A673 (cell line): Measurements from ENCODE around the gene ADGRL3. TPM values are rescaled to one million over a fixed set of nuclear protein-coding genes. Genes with fewer than 3 reads are reported as not detected.
A peak's percentile ranks its signal among the peaks of the same experiment; 100 is the strongest.

ENCODE experiments used
- BruUV-seq: library from RNA; stranded (reverse); fragments of 400-500 nt; replicated peaks from 2 replicates; lab custom pipeline; 2021; lab: Mats Ljungman, UMichigan
- CTCF ChIA-PET: fragments of 300-600 bp; sonication (Branson Sonifier 250); formaldehyde crosslinking; loops from one replicate; lab custom pipeline; 2022; ENCODE audit warnings: antibody characterized with exemption; lab: Charles Lee
- POLR2A ChIA-PET: fragments of 300-600 bp; sonication (Branson Sonifier 250); formaldehyde crosslinking; loops from one replicate; lab custom pipeline; 2022; ENCODE audit warnings: antibody characterized with exemption; ENCODE audit not compliant: low non-redundant PET; lab: Charles Lee
- DNase-seq: peaks from one replicate; pipeline ENCODE4 v3.0.0-alpha.2; 2015; ENCODE audit warnings: low spot score
- H3K27ac ChIP-seq: fragments of 200-600 bp; sonication (generic); 2 replicates; pipeline ENCODE4 v1.5.1; 2016; ENCODE audit warnings: mixed run types, low read depth, mild to moderate bottlenecking, mixed read lengths, antibody characterized with exemption, low read length; ENCODE audit not compliant: poor library complexity, severe bottlenecking
- H3K27me3 ChIP-seq: fragments of 200-600 bp; sonication (generic); replicated peaks from 2 replicates; pipeline ENCODE4 v1.6.1; 2017; ENCODE audit warnings: mixed run types, low read depth, mild to moderate bottlenecking, mixed read lengths, antibody characterized with exemption, low read length; ENCODE audit not compliant: insufficient read depth, poor library complexity
- H3K36me3 ChIP-seq: fragments of 200-600 bp; sonication (generic); 2 replicates; pipeline ENCODE4 v1.6.1; 2016; ENCODE audit warnings: mixed run types, mild to moderate bottlenecking, mixed read lengths, antibody characterized with exemption, low read length; ENCODE audit not compliant: insufficient read depth, poor library complexity, severe bottlenecking
- H3K4me1 ChIP-seq: fragments of 200-600 bp; sonication (generic); 2 replicates; pipeline ENCODE4 v1.6.1; 2017; ENCODE audit warnings: mixed run types, mild to moderate bottlenecking, mixed read lengths, antibody characterized with exemption, low read length; ENCODE audit not compliant: insufficient read depth, poor library complexity, severe bottlenecking
- H3K4me3 ChIP-seq: fragments of 200-600 bp; sonication (generic); 2 replicates; pipeline ENCODE4 v1.5.1; 2016; ENCODE audit warnings: low read depth, mixed run types, mild to moderate bottlenecking, mixed read lengths, low read length; ENCODE audit not compliant: poor library complexity, severe bottlenecking
- H3K9me3 ChIP-seq: fragments of 200-600 bp; sonication (generic); 2 replicates; pipeline ENCODE4 v1.6.1; 2016; ENCODE audit warnings: mixed run types, low read depth, mild to moderate bottlenecking, mixed read lengths, antibody characterized with exemption, low read length; ENCODE audit not compliant: poor library complexity, severe bottlenecking
- CTCF ChIP-seq: fragments of 300-800, 200-600 bp; sonication (generic); conservative IDR thresholded peaks from 2 replicates; pipeline ENCODE4 v1.5.1; 2017; ENCODE audit warnings: low read depth, mild to moderate bottlenecking, antibody characterized with exemption, low read length, moderate library complexity, mixed read lengths
- EZH2 ChIP-seq: fragments of 200-600 bp; sonication (generic); IDR thresholded peaks from 2 replicates; pipeline ENCODE4 v1.6.1; 2017; ENCODE audit warnings: borderline replicate concordance, low read depth, mild to moderate bottlenecking, mixed read lengths, antibody characterized with exemption, low read length; ENCODE audit not compliant: poor library complexity, severe bottlenecking
- intact Hi-C: fragments of 100-400 bp; cut with micrococcal nuclease; formaldehyde crosslinking; loops from one replicate; pipeline ENCODE4 v1.10.0; 2022; ENCODE audit not compliant: unreplicated experiment
- total RNA-seq: library from RNA; stranded (reverse); gene quantifications from 2 replicates; pipeline ENCODE4 v1.2.3, GENCODE V29; 2021

ADGRL3 gene
- total RNA-seq, 1 experiment from 2014 or later: not detected

GRCh38 chr4:61799794-61800193 lies 599.7 kb downstream of the ADGRL3 start:
- TF ChIP-seq EZH2: no peak
- no peak for TF ChIP-seq CTCF
- no peak for DNase-seq
- H3K27ac ChIP-seq: no peak overlapping the region
- H3K9me3 ChIP-seq: no peaks in the 10 kb centered on the region
- H3K4me1 ChIP-seq: no peaks in the 10 kb centered on the region
- ChIA-PET CTCF (no interaction called here), POLR2A (no interaction called here)
- H3K36me3 ChIP-seq: no peaks in the 10 kb centered on the region
- BruUV-seq: no TSS peak
- intact Hi-C loops: no loop called here
- H3K27me3 ChIP-seq: no peaks in the 10 kb centered on the region
- no peak overlapping the region for H3K4me3 ChIP-seq

- peak; percentile 35 for DNase-seq
- BruUV-seq: no TSS peak
- TF ChIP-seq CTCF: no peak
- no peak for TF ChIP-seq EZH2
- no peaks in the 10 kb centered on the region for H3K4me1 ChIP-seq
- no peak overlapping the region for H3K4me3 ChIP-seq
- H3K27me3 ChIP-seq: no peaks in the 10 kb centered on the region
- no peaks in the 10 kb centered on the region for H3K36me3 ChIP-seq
- no peak overlapping the region for H3K27ac ChIP-seq
- ChIA-PET CTCF (no interaction called here), POLR2A (no interaction called here)
- intact Hi-C loops: no loop called here
- no peaks in the 10 kb centered on the region for H3K9me3 ChIP-seq
Observed at GRCh38 chr4:61805227-61805626, 605.1 kb downstream of the ADGRL3 start.

- H3K27me3 ChIP-seq: no peaks in the 10 kb centered on the region
- no peak overlapping the region for H3K27ac ChIP-seq
- TF ChIP-seq EZH2 (no peak), CTCF (no peak)
- H3K36me3 ChIP-seq: no peaks in the 10 kb centered on the region
- BruUV-seq: no TSS peak
- DNase-seq: no peak
- no peaks in the 10 kb centered on the region for H3K9me3 ChIP-seq
- H3K4me3 ChIP-seq: no peak overlapping the region
- CTCF ChIA-PET: no interaction called here
- no peaks in the 10 kb centered on the region for H3K4me1 ChIP-seq
- POLR2A ChIA-PET: no interaction called here
- intact Hi-C loops: no loop called here
Observed at GRCh38 chr4:61805979-61806378, 605.9 kb downstream of the ADGRL3 start.
